IMR-90 (cell line): ENCODE results near the gene ZDHHC1. TPM values are rescaled to one million over a fixed set of nuclear protein-coding genes. Genes with fewer than 3 reads are reported as not detected.

ENCODE experiments used
- ATAC-seq: fragments of 200-7000 bp; cut with Tn5 transposase; 2 replicates; pipeline ENCODE4 v1.9.1; 2020; ENCODE audit warnings: low read depth, mild to moderate bottlenecking, moderate library complexity
- BruUV-seq: library from RNA; stranded (reverse); fragments of 400-500 nt; replicated peaks from 2 replicates; lab custom pipeline; 2021; lab: Mats Ljungman, UMichigan
- CTCF ChIA-PET: fragments of 300-600 bp; formaldehyde crosslinking; extraction: SDS; loops from one replicate; lab custom pipeline; 2021; ENCODE audit warnings: antibody characterized with exemption; lab: Yijun Ruan, JAX
- POLR2A ChIA-PET: fragments of 300-600 bp; sonication (Branson Sonifier 250); formaldehyde crosslinking; loops from one replicate; lab custom pipeline; 2022; ENCODE audit warnings: antibody characterized with exemption; ENCODE audit not compliant: unreplicated experiment; lab: Charles Lee
- DNase-seq: peaks from one replicate; pipeline ENCODE4 v3.0.0; 2013
- H2AFZ ChIP-seq: replicated peaks from 2 replicates; pipeline ENCODE3; 2013; ENCODE audit warnings: low read length, mild to moderate bottlenecking; ENCODE audit not compliant: poor library complexity
- H2AK5ac ChIP-seq: 2 replicates; pipeline ENCODE4 v1.6.1; 2013; ENCODE audit warnings: low read depth, low read length, inconsistent platforms
- H2AK9ac ChIP-seq: replicated peaks from 2 replicates; pipeline ENCODE3; 2013; ENCODE audit warnings: mild to moderate bottlenecking, low read depth, low read length, moderate library complexity; ENCODE audit not compliant: poor library complexity
- H2BK120ac ChIP-seq: 2 replicates; pipeline ENCODE4 v1.6.1; 2013; ENCODE audit warnings: low read depth, low read length, inconsistent platforms
- H2BK15ac ChIP-seq: 3 replicates; pipeline ENCODE4 v1.6.1; 2013; ENCODE audit warnings: low read depth, low read length, inconsistent platforms
- H2BK20ac ChIP-seq: 2 replicates; pipeline ENCODE4 v1.6.1; 2013; ENCODE audit warnings: low read depth, mild to moderate bottlenecking, inconsistent platforms, low read length, moderate library complexity
- H2BK5ac ChIP-seq: 2 replicates; pipeline ENCODE4 v1.6.1; 2013; ENCODE audit warnings: mild to moderate bottlenecking, low read depth, low read length, inconsistent platforms; ENCODE audit not compliant: poor library complexity, severe bottlenecking
- H3K14ac ChIP-seq: replicated peaks from 2 replicates; pipeline ENCODE4 v1.6.1; 2013; ENCODE audit warnings: low read depth, low read length, inconsistent platforms
- H3K18ac ChIP-seq: 2 replicates; pipeline ENCODE4 v1.6.1; 2013; ENCODE audit warnings: low read depth, low read length, control low read depth
- H3K23ac ChIP-seq: 2 replicates; pipeline ENCODE4 v1.6.1; 2013; ENCODE audit warnings: low read depth, low read length, inconsistent platforms
- H3K27ac ChIP-seq: 2 replicates; pipeline ENCODE4 v1.5.1; 2013; ENCODE audit warnings: mild to moderate bottlenecking, control low read depth, low read length; ENCODE audit not compliant: insufficient read depth
- H3K27me3 ChIP-seq: 2 replicates; pipeline ENCODE4 v1.6.1; 2013; ENCODE audit warnings: low read length; ENCODE audit not compliant: control insufficient read depth, insufficient read depth
- H3K36me3 ChIP-seq: 2 replicates; pipeline ENCODE4 v1.6.1; 2013; ENCODE audit warnings: low read length, mixed read lengths; ENCODE audit not compliant: control insufficient read depth, insufficient read depth
- H3K4ac ChIP-seq: 2 replicates; pipeline ENCODE4 v1.6.1; 2013; ENCODE audit warnings: low read depth, low read length, inconsistent platforms
- H3K4me1 ChIP-seq: 2 replicates; pipeline ENCODE4 v1.6.1; 2013; ENCODE audit warnings: low read length, mixed read lengths; ENCODE audit not compliant: control insufficient read depth, insufficient read depth
- H3K4me2 ChIP-seq: 2 replicates; pipeline ENCODE4 v1.6.1; 2013; ENCODE audit warnings: low read depth, mild to moderate bottlenecking, control low read depth, low read length, moderate library complexity
- H3K4me3 ChIP-seq: 2 replicates; pipeline ENCODE4 v1.5.1; 2013; ENCODE audit warnings: low read depth, mild to moderate bottlenecking, control low read depth, low read length, moderate library complexity; ENCODE audit not compliant: insufficient read depth
- H3K56ac ChIP-seq: 2 replicates; pipeline ENCODE4 v1.6.1; 2013; ENCODE audit warnings: low read length, inconsistent platforms; ENCODE audit not compliant: insufficient read depth; ENCODE audit errors: extremely low read depth
- H3K79me1 ChIP-seq, 2 experiments: 2 replicates each; pipeline ENCODE4 v1.6.1; 2013; ENCODE audit warnings: low read length in 2 of 2, inconsistent platforms in 1 of 2, low read depth in 1 of 2
- H3K9ac ChIP-seq: 2 replicates; pipeline ENCODE4 v1.6.1; 2013; ENCODE audit warnings: low read depth, low read length, control low read depth
- H3K9me1 ChIP-seq: 2 replicates; pipeline ENCODE4 v1.6.1; 2013; ENCODE audit warnings: low read length, inconsistent platforms; ENCODE audit not compliant: insufficient read depth
- H3K9me3 ChIP-seq: 2 replicates; pipeline ENCODE4 v1.6.1; 2013; ENCODE audit warnings: low read length; ENCODE audit not compliant: control insufficient read depth, insufficient read depth
- H4K20me1 ChIP-seq: 2 replicates; pipeline ENCODE4 v1.6.1; 2013; ENCODE audit warnings: low read length, inconsistent platforms; ENCODE audit not compliant: insufficient read depth
- H4K5ac ChIP-seq: 2 replicates; pipeline ENCODE4 v1.6.1; 2013; ENCODE audit warnings: mild to moderate bottlenecking, low read depth, low read length, control low read depth
- H4K8ac ChIP-seq, 2 experiments: 2 replicates each; pipeline ENCODE4 v1.6.1; 2013; ENCODE audit warnings: low read depth in 2 of 2, low read length in 2 of 2, control low read depth in 1 of 2, inconsistent platforms in 1 of 2
- H4K91ac ChIP-seq: 2 replicates; pipeline ENCODE4 v1.6.1; 2013; ENCODE audit warnings: low read depth, low read length, inconsistent platforms; ENCODE audit not compliant: insufficient read depth
- BHLHE40 ChIP-seq: fragments of 150-350 bp; IDR thresholded peaks from 2 replicates; pipeline ENCODE4 v1.6.1; 2016; ENCODE audit warnings: mild to moderate bottlenecking, low read depth, low read length
- RCOR1 ChIP-seq: IDR thresholded peaks from 2 replicates; pipeline ENCODE4 v1.6.1; 2012; ENCODE audit warnings: mild to moderate bottlenecking, low read length, improper control_type of control experiment; ENCODE audit not compliant: insufficient replicate concordance
- WGBS, 2 experiments: methylation state at CpG; one replicate each; pipeline versions ENCODE4 v1.1.5 to v1.1.7; 2013; ENCODE audit warnings: missing lambda C conversion rate in 2 of 2; ENCODE audit not compliant: insufficient read length in 1 of 2; ENCODE audit errors: extremely low coverage in 2 of 2; 5-methylcytosine and 5-hydroxymethylcytosine counted together
- dilution Hi-C: fragments of 300-500 bp; cut with HindIII; formaldehyde crosslinking; loops from one replicate; pipeline ENCODE4 v1.14.3; 2018; ENCODE audit warnings: low sequenced_read_pairs; ENCODE audit not compliant: unreplicated experiment
- in situ Hi-C: fragments of 300-500 bp; cut with MboI; formaldehyde crosslinking; loops from 3 replicates; pipeline ENCODE4 v1.14.3; 2019; ENCODE audit warnings: low sequenced_read_pairs, inconsistent platforms, mixed read lengths
- intact Hi-C: fragments of 100-400 bp; cut with micrococcal nuclease; formaldehyde crosslinking; loops from 2 replicates; pipeline ENCODE4 v1.10.0; 2022
- polyA plus RNA-seq, 3 experiments: library from polyadenylated mRNA; depleted of rRNA; stranded (reverse); fragments of >200 nt; gene quantifications; 2 replicates each; pipeline ENCODE4 v1.2.3, GENCODE V29; 2012; ENCODE audit warnings: low replicate concordance in 1 of 3
- total RNA-seq: library from RNA; depleted of rRNA; stranded (reverse); fragments of >200 nt; gene quantifications from 2 replicates; pipeline ENCODE4 v1.2.3, GENCODE V29; 2012

ZDHHC1 gene
- total and polyA plus RNA-seq, 2 of the 4 experiments (the other 2 are of a cell fraction) = 2.0 to 5.9 TPM

DNA sequence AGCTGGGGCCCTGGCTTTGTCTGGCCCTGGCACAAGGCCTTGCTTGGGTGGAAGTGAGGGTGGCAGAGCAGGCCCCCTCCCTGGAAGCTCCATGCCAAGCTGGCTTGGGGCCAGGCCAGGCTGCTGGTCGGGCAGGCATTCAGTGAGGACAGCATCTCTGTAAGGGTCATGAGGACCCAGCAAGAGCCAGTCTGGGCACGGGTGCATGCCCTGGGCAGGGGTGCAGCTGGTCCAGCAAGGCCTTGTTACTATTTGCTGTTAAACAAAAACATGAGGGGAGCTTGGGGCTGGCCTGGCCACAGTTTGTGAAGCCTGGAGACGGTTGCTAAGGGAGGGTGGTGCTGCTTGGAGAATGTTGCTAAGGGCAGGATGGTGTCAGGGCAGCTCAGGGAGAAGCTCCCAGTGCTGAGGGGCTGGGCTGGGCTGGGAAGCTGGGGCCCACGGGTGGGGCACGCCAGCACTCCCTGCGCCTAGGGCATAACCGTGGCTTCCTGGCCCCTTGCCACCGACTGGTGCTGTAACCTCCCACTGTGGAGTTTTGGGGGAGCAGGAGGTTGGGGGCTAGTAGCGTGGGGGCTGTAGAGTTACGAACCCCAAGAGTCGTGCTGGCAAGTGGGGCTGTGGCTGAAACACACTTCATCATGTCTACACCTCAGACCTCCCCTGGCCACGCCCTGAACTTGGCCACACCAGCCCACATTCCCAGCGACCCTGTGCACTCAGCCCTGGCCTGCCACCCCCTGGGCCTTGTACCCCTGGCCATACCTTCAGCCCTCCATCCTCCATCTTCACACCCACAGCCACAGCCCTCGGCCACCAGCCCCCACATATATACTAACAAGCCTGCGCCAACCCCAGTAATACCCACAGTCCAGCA is 24.6 kb downstream of the ZDHHC1 start:
- Histone ChIP-seq H3K4ac (no peak overlapping the region), H3K79me1 (no peaks in the 10 kb centered on the region), H3K9me3 (no peaks in the 10 kb centered on the region), H3K4me2 (no peak overlapping the region), H2BK20ac (no peak overlapping the region), H3K4me1 (peaks cover 14% of the 10 kb centered on the region), H2BK5ac (no peak overlapping the region), H3K14ac (no peak overlapping the region), H3K9me1 (peaks cover 5% of the 10 kb centered on the region; the same call in 1 of the 2 replicates), H3K56ac (no peak overlapping the region), H4K91ac (no peak overlapping the region), H4K8ac (no peak overlapping the region), H4K20me1 (no peaks in the 10 kb centered on the region), H2AK9ac (no peak overlapping the region), H4K5ac (no peak overlapping the region), H2BK120ac (no peak overlapping the region), H3K36me3 (no peaks in the 10 kb centered on the region), H3K4me3 (no peak overlapping the region), H2AK5ac (no peak overlapping the region), H3K18ac (no peak overlapping the region), H3K27ac (no peak overlapping the region), H2AFZ (no peak overlapping the region), H2BK15ac (no peak overlapping the region), H3K23ac (no peak overlapping the region), H3K27me3 (peaks cover 11% of the 10 kb centered on the region), H3K9ac (no peak overlapping the region)
- no TSS peak for BruUV-seq
- no peak for TF ChIP-seq RCOR1
- no peak for TF ChIP-seq BHLHE40
- WGBS, 2 experiments = 84% methylated on average over 10 of the region's 15 CpGs; no CpG with 5 or more reads in 1 of the 2 experiments
- ChIA-PET POLR2A (no interaction called here), CTCF (no interaction called here)
- dilution Hi-C loops (no loop called here), intact Hi-C loops (loop anchor here (5.0 kb wide), 1 partner anchor 144 kb away; the partner anchor contains the start of genes FHOD1 and SLC9A5), in situ Hi-C loops (no loop called here)
- no peak for DNase-seq
- no peak for ATAC-seq
